HG03196 (cell line): ENCODE data around the gene IPO13.

Experiments
- ATAC-seq: cut with Tn5 transposase; IDR thresholded peaks from one replicate; pipeline ENCODE4 v1.9.1; 2021; ENCODE audit not compliant: unreplicated experiment

The IPO13 gene

DNA sequence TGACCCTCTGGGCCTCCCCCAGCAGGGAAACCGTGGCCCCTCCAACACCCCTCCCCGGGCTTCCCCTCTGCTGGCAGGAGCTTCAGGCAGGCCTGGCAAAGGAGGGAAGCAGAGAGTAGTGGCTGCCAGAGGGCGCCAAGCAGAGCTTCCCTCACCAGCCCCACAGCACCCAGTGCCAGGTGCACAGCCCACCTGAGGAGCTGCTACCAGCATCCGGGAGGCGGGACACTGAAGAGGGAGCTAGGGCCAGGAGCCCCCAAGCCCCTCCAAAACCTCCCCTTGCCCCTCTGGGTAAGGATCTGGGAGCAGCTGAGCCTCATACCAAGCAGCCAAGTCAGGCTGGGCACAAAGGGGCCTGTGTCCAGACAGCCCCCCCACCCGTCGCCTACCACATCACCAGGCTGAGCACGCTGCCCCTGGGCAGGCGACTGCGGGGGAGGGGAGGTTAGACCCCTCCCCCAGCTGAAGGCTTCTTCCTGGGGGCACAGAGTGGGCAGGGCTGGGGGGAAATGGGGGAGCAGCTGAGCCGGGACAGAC lies 64.3 kb downstream of the IPO13 start:
- ATAC-seq = no peak

DNA sequence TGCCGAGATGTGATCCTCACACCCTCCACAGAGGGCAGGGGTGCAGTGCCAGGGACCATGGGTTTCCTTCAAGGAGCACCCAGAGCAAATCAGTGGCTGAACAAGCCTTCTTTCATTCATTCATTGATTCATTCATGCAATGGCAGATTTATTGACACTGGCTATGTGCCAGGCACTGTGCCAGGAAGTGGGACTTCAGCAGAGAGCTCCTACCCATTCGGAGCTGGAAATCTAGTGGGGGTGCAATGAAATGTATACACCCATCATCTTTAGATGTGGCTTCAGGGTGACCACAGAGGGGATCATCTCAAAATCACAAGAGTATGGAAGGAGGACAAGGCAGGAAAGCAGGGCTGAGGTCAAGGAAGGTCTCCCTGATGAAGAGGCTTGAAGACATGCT lies 65.7 kb downstream of the IPO13 start:
- ATAC-seq = no peak

DNA sequence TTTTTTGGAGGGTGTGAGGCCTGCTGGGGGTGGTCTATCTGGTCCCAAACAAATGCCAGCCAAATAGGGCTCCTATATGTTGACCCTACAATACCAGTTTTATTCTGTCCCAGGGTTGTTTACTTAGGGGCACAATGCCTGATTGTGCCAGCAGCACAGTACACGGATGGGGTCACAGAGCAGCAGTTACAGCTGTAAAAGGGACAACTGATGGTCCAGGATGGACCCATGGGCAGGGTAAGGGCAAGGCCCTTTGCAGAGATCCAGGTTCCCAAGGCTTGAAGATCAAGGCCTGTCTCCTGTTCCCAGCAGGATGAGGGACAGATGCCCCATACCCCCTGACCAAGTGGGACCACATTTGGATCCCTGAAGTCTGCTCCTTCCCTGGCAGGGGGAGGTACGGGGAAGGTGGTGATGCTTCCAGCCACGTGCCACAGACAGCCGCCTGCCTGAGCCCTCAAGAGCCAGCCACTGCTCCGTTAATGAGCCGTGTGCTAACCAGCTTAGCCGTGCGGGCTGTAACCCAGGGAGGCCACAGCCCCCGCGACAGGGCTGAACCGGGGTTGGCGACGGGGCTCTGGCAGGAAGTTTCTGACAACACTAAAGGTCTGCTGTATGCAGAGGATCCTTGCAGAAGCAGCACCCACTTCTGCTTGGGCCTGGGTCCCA lies 66.3 kb downstream of the IPO13 start:
- no peak for ATAC-seq

DNA sequence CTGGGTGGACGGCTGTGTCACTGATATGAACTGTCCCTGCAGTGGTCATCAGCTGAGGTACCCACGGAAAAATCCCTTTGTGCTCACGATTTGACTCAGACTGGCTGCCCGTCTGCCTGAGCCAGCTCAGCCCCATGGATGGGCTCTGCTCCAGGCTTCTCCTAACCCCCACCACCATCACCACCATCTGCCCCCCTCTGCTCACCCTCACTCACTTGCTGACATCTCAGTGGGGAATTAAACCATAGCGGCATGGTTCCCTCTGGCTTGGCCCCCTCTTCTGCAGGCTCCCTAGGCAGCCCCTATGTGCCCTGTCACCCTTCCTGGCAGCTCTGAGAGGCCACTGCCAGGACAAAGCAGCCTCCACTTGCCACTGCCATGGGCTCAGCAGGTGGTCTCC lies 67.2 kb downstream of the IPO13 start:
- ATAC-seq = no peak

DNA sequence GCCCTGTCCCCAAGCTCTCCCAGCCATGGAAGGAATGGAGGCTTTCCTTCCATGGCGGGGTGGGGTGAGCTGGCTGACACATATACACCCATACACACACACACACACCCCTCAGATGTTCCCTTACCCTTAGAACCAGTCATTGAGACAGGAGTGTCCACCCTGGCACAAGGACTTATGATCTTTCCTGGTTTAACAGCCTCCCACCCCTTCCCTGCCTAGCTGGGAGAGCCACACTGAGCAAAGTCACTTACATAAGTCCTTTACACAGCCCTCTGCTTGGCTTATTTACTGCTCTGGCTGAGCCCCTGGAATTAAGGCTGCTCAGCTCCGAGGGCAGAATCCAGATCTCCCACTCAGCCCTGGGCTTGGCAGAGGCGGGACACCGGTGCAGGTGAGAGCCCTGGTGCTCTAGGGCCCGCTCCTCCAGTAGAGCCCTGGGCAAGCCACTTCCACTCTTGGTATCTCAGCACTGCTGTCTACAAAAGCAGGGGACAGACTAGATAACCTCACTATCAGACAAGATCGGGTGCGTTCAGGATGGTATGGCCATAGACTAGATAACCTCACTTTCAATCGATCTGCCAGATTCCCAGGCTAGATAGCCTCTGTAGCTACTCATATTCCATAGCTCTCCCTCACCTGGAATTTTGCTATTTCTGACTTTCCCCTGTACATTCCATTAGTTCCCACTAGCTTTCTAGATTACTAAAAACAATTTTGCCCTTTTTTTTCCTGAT lies 67.8 kb downstream of the IPO13 start:
- no peak for ATAC-seq

DNA sequence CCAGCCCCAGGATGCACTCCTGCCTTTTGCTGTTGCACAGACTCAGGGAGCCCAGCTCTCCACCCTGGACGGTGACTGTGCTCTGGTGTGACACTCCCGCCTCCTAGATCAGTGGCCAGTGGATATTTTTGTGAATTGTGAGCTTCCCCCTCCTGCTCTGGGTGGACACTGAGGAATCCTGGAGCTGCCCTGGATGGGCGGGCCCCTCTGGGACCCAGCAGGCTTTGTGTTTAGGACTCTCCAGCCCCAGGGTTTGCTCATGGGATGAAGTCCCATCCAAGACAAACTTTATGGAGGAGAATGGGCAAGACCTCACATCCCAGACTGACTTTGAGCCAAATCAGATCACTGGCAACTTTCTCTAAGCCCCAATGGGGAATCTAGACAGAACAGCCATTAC lies 68.5 kb downstream of the IPO13 start:
- no peak for ATAC-seq

DNA sequence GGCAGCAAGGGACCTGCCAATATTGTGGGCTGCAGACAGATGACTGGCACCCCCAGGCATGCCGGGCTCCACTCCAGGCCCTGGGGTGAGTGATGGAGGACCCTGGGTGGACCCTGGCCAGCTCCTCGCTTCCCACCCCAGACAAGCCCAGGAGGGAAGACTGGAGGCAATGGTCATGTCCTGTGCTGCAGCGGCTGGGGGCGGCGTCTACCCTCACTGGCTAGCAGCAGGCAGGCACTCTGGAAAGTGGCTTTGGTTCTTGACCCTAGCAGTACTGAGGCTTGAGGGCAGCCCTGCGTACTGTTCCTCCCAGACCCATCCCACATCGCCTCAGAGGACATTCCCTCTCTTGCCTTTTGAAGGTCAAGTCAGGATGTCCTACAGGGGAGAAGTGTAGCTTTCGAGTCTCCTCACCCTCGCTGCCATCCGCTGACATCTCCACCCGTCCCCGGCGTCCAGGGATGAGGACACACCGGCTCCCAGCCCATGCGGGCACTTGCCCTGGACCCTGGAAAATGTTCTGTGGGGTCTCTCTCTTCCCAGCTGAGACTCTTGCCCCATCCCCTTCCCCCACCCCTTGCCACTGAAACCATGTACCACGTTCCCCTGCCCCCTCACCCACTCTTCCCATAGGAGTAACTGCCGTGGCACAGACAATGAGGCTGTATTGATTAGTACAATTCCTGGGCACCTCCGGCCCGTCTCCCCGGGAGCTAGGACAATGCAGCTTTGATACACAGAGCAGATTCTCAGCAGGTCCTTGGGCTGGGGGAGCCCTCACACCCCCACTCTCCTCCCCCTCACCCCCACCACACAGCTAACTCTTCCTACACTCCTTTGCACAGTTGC lies 69.5 kb downstream of the IPO13 start:
- no peak for ATAC-seq

DNA sequence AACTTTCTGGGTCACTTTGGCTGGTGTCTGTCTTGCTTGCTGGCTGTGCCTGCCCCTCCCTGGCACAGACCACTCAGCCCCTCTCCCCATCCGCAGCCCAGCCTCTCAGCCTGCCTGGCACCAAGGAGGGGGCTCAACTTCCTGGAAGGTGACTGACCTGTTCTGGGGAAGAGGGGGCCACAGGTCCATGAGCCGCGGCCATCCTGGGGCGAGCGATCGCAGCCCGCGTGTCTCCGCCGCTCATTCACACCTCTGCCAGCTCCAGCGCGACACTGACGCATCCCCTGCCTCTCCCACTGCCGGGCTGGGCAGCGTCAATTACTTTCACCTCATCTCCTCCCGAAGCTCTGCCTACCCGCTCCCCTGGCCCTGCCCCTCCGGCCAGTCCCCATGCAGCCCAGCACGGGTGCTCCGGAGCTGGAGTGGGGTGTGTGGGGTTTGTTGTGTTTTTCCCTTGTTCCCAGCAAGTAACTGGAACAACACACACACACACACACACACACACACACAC lies 70.2 kb downstream of the IPO13 start:
- ATAC-seq = no peak
